Erythroblast (primary cell): ENCODE results near the gene NPY4R.
"Not testable (repeated sequence)": the region's sequence is repeated elsewhere in the genome, so short reads cannot be mapped to it uniquely, and the experiment has no call there.

Experiments used
- GATA1 ChIP-seq: IDR thresholded peaks from 2 replicates; pipeline ENCODE4 v1.6.1; 2011; ENCODE audit warnings: low read depth, mild to moderate bottlenecking, control low read depth, low read length, moderate library complexity
- POLR2A ChIP-seq: IDR thresholded peaks from 2 replicates; pipeline ENCODE4 v1.6.1; 2011; ENCODE audit warnings: mild to moderate bottlenecking, low read length

- not testable (repeated sequence) for TF ChIP-seq POLR2A, GATA1
Observed at GRCh38 chr10:46447439-46447838, 18.3 kb downstream of the NPY4R start.
